Neural cell (in vitro differentiated cells): Measurements from ENCODE around the gene MXD4. TPM values are rescaled to one million over a fixed set of nuclear protein-coding genes. Genes with fewer than 3 reads are reported as not detected.

Source experiments
- H2AFZ ChIP-seq: fragments of 200-600, 300-800 bp; sonication (generic), shearing (Covaris generic); 2 replicates; pipeline ENCODE4 v1.6.0; 2014; ENCODE audit warnings: low read depth, mild to moderate bottlenecking, antibody characterized with exemption, low read length, moderate library complexity
- H3F3A ChIP-seq: fragments of 200-600 bp; shearing (Covaris generic); 2 replicates; pipeline ENCODE4 v1.6.1; 2016; ENCODE audit warnings: mild to moderate bottlenecking, moderate library complexity, mixed read lengths, antibody characterized with exemption, low read length; ENCODE audit not compliant: insufficient read depth, poor library complexity, severe bottlenecking
- H3K27ac ChIP-seq: fragments of 200-600, 300-800 bp; sonication (generic), shearing (Covaris generic); 2 replicates; pipeline ENCODE4 v1.5.1; 2014; ENCODE audit warnings: mild to moderate bottlenecking, low read length, moderate library complexity
- H3K27me3 ChIP-seq: fragments of 300-800, 200-600 bp; sonication (generic), shearing (Covaris generic); 2 replicates; pipeline ENCODE4 v1.6.0; 2014; ENCODE audit warnings: mild to moderate bottlenecking, low read depth, low read length, moderate library complexity; ENCODE audit not compliant: insufficient read depth
- H3K36me3 ChIP-seq: fragments of 300-800, 200-600 bp; sonication (generic), shearing (Covaris generic); 2 replicates; pipeline ENCODE4 v1.5.1; 2014; ENCODE audit warnings: mild to moderate bottlenecking, antibody characterized with exemption, low read length, moderate library complexity; ENCODE audit not compliant: insufficient read depth
- H3K4me2 ChIP-seq: fragments of 300-800, 200-600 bp; sonication (generic), shearing (Covaris generic); 2 replicates; pipeline ENCODE4 v1.6.0; 2014; ENCODE audit warnings: mild to moderate bottlenecking, low read length
- H3K4me3 ChIP-seq: fragments of 300-800, 200-600 bp; sonication (generic), shearing (Covaris generic); 2 replicates; pipeline ENCODE4 v1.5.1; 2014; ENCODE audit warnings: mild to moderate bottlenecking, low read length, moderate library complexity
- H3K79me2 ChIP-seq: fragments of 200-600 bp; shearing (Covaris generic); replicated peaks from 2 replicates; pipeline ENCODE4 v1.6.0; 2014; ENCODE audit warnings: mild to moderate bottlenecking, low read length, moderate library complexity; ENCODE audit not compliant: insufficient read depth
- H3K9ac ChIP-seq: fragments of 300-800, 200-600 bp; sonication (generic), shearing (Covaris generic); 2 replicates; pipeline ENCODE4 v1.6.1; 2016; ENCODE audit warnings: mild to moderate bottlenecking, low read length, mixed read lengths
- H3K9me2 ChIP-seq: fragments of 200-600 bp; shearing (Covaris generic); 2 replicates; pipeline ENCODE4 v1.6.1; 2016; ENCODE audit warnings: mild to moderate bottlenecking, low read length, mixed read lengths; ENCODE audit not compliant: insufficient read depth
- H3K9me3 ChIP-seq: fragments of 200-600, 300-800 bp; sonication (generic), shearing (Covaris generic); 2 replicates; pipeline ENCODE4 v1.6.1; 2016; ENCODE audit warnings: mild to moderate bottlenecking, mixed run types, low read length, moderate library complexity, mixed read lengths
- H4K20me1 ChIP-seq: fragments of 200-600 bp; shearing (Covaris generic); 2 replicates; pipeline ENCODE4 v1.6.1; 2016; ENCODE audit warnings: mild to moderate bottlenecking, mixed run types; ENCODE audit not compliant: insufficient read depth
- EP300 ChIP-seq: fragments of 450-650 bp; conservative IDR thresholded peaks from 2 replicates; pipeline ENCODE4 v1.6.1; 2014; ENCODE audit warnings: antibody characterized with exemption, mild to moderate bottlenecking, moderate library complexity; ENCODE audit not compliant: poor library complexity, severe bottlenecking
- EZH2 ChIP-seq: fragments of 200-600, 300-800 bp; shearing (Covaris generic), sonication (generic); IDR thresholded peaks from 2 replicates; pipeline ENCODE4 v1.6.1; 2014; ENCODE audit warnings: antibody characterized with exemption, low read length, borderline replicate concordance, mild to moderate bottlenecking; ENCODE audit not compliant: insufficient read depth, poor library complexity, severe bottlenecking
- MXI1 ChIP-seq: fragments of 450-650 bp; conservative IDR thresholded peaks from 2 replicates; pipeline ENCODE4 v1.6.1; 2014; ENCODE audit warnings: antibody characterized with exemption, mild to moderate bottlenecking; ENCODE audit not compliant: poor library complexity, severe bottlenecking
- POLR2AphosphoS5 ChIP-seq: IDR thresholded peaks from 2 replicates; pipeline ENCODE4 v1.6.1; 2012
- RAD21 ChIP-seq: fragments of 450-650 bp; conservative IDR thresholded peaks from 2 replicates; pipeline ENCODE4 v1.6.1; 2014; ENCODE audit warnings: antibody characterized with exemption, mild to moderate bottlenecking, moderate library complexity
- SMC3 ChIP-seq: fragments of 450-650 bp; conservative IDR thresholded peaks from 2 replicates; pipeline ENCODE4 v1.6.1; 2014; ENCODE audit warnings: antibody characterized with exemption, mild to moderate bottlenecking, moderate library complexity; ENCODE audit not compliant: poor library complexity
- TAF1 ChIP-seq: IDR thresholded peaks from 2 replicates; pipeline ENCODE4 v1.6.1; 2012; ENCODE audit warnings: low read depth
- polyA plus RNA-seq: library from polyadenylated mRNA; depleted of rRNA; stranded (reverse); fragments of >200 nt; gene quantifications from 2 replicates; pipeline ENCODE4 v1.2.3, GENCODE V29; 2014
- TF ChIP-seq, protein P1 (sequence below): IDR thresholded peaks from 2 replicates; pipeline ENCODE4 v1.6.1; 2012; ENCODE audit warnings: borderline replicate concordance
- TF ChIP-seq, protein P2 (sequence below): fragments of 450-650 bp; IDR thresholded peaks from 2 replicates; pipeline ENCODE4 v1.5.1; 2014; ENCODE audit warnings: antibody characterized with exemption, mild to moderate bottlenecking, moderate library complexity; ENCODE audit not compliant: poor library complexity, severe bottlenecking

MXD4 gene
- polyA plus RNA-seq, 1 donor from 2014 or later, result 58.4 TPM

DNA sequence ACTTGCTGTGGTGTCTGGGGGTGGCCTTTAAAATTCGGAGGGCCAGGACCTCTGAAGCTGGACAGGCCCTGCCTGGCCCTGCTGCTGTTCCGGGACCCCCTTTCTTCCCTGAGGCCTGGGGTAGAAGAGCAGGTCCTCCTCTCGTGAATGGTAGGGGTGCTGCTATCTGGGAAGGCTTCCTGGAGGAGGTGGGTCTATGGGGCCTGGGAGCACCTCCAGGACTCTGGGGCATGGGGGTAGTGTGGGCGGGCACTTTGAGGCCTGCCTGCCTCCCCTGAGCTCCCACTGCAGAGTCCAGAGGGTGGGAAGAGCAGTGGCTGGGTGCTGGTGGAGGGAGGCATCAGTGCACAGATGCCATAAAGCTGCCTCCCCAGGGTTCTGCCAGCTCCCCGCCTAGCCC, 4.9 kb upstream of the MXD4 start:
- Histone ChIP-seq H3K79me2 (no peaks in the 10 kb centered on the region), H2AFZ (no peak overlapping the region), H3K9ac (no peak overlapping the region), H3K27ac (no peak overlapping the region), H4K20me1 (no peaks in the 10 kb centered on the region), H3K36me3 (no peaks in the 10 kb centered on the region), H3F3A (no peaks in the 10 kb centered on the region), H3K27me3 (no peaks in the 10 kb centered on the region), H3K9me2 (no peaks in the 10 kb centered on the region), H3K9me3 (no peaks in the 10 kb centered on the region), H3K4me2 (no peak overlapping the region), H3K4me3 (no peak overlapping the region)
- no peak for TF ChIP-seq EP300
- TF ChIP-seq RAD21, result no peak
- no peak for TF ChIP-seq POLR2AphosphoS5
- TF ChIP-seq, protein P1, sequence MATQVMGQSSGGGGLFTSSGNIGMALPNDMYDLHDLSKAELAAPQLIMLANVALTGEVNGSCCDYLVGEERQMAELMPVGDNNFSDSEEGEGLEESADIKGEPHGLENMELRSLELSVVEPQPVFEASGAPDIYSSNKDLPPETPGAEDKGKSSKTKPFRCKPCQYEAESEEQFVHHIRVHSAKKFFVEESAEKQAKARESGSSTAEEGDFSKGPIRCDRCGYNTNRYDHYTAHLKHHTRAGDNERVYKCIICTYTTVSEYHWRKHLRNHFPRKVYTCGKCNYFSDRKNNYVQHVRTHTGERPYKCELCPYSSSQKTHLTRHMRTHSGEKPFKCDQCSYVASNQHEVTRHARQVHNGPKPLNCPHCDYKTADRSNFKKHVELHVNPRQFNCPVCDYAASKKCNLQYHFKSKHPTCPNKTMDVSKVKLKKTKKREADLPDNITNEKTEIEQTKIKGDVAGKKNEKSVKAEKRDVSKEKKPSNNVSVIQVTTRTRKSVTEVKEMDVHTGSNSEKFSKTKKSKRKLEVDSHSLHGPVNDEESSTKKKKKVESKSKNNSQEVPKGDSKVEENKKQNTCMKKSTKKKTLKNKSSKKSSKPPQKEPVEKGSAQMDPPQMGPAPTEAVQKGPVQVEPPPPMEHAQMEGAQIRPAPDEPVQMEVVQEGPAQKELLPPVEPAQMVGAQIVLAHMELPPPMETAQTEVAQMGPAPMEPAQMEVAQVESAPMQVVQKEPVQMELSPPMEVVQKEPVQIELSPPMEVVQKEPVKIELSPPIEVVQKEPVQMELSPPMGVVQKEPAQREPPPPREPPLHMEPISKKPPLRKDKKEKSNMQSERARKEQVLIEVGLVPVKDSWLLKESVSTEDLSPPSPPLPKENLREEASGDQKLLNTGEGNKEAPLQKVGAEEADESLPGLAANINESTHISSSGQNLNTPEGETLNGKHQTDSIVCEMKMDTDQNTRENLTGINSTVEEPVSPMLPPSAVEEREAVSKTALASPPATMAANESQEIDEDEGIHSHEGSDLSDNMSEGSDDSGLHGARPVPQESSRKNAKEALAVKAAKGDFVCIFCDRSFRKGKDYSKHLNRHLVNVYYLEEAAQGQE, result no peak
- TF ChIP-seq EZH2, result no peak
- TF ChIP-seq, protein P2, sequence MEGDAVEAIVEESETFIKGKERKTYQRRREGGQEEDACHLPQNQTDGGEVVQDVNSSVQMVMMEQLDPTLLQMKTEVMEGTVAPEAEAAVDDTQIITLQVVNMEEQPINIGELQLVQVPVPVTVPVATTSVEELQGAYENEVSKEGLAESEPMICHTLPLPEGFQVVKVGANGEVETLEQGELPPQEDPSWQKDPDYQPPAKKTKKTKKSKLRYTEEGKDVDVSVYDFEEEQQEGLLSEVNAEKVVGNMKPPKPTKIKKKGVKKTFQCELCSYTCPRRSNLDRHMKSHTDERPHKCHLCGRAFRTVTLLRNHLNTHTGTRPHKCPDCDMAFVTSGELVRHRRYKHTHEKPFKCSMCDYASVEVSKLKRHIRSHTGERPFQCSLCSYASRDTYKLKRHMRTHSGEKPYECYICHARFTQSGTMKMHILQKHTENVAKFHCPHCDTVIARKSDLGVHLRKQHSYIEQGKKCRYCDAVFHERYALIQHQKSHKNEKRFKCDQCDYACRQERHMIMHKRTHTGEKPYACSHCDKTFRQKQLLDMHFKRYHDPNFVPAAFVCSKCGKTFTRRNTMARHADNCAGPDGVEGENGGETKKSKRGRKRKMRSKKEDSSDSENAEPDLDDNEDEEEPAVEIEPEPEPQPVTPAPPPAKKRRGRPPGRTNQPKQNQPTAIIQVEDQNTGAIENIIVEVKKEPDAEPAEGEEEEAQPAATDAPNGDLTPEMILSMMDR, result no peak
- no peak for TF ChIP-seq SMC3
- TF ChIP-seq TAF1, result no peak
- TF ChIP-seq MXI1, result no peak

DNA sequence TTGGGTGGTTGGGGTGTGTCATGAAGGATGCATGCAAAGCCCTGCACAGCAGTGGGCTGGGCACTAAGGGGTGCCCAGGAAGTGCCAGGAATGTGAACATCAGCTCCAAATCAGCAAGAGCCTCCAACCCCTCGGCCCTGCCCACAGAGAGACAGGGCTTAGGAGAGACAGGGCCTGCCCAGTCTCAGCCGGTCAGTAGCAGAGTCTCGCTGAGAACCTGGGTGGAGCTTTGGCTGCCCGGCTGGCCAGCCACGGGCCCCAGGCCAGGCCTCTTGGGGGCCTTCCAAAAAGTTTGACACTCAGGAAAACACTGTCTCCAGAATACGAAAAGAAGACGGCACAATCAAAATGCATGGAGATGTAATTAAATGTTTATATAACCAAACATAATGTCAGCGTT, 4.3 kb upstream of the MXD4 start:
- Histone ChIP-seq H3K9ac (no peak overlapping the region), H3K4me2 (no peak overlapping the region), H3K27ac (no peak overlapping the region), H3K27me3 (no peaks in the 10 kb centered on the region), H2AFZ (no peak overlapping the region), H3K4me3 (no peak overlapping the region), H3K9me3 (no peaks in the 10 kb centered on the region), H3K79me2 (peaks cover 5% of the 10 kb centered on the region), H3K36me3 (no peaks in the 10 kb centered on the region), H3K9me2 (no peaks in the 10 kb centered on the region), H4K20me1 (no peaks in the 10 kb centered on the region), H3F3A (no peaks in the 10 kb centered on the region)
- TF ChIP-seq, protein P1, result no peak
- TF ChIP-seq EZH2 (no peak), RAD21 (no peak), EP300 (no peak), TAF1 (no peak), MXI1 (no peak), POLR2AphosphoS5 (no peak), SMC3 (no peak)
- TF ChIP-seq, protein P2, result no peak
